Measurements from ENCODE around the gene NUDT4B.
"Not testable (repeated sequence)": the region's sequence is repeated elsewhere in the genome, so short reads cannot be mapped to it uniquely, and the experiment has no call there.

The NUDT4B gene

GRCh38 chr1:148743200-148743599 lies 5.4 kb upstream of the NUDT4B start:
- not testable (repeated sequence) for DNase-seq

GRCh38 chr1:148743726-148744720 lies 4.6 kb upstream of the NUDT4B start:
- not testable (repeated sequence) for DNase-seq

GRCh38 chr1:148749335-148749681 lies 734 bp downstream of the NUDT4B start:
- not testable (repeated sequence) for DNase-seq

GRCh38 chr1:148756231-148756630 lies 7.7 kb downstream of the NUDT4B start:
- DNase-seq: not testable (repeated sequence)

- DNase-seq: not testable (repeated sequence)
These were observed 8.9 kb downstream of the NUDT4B start for GRCh38 chr1:148757446-148757845.

GRCh38 chr1:148758412-148758811 lies 9.8 kb downstream of the NUDT4B start:
- DNase-seq: not testable (repeated sequence)

GRCh38 chr1:148758925-148759324 lies 10.4 kb downstream of the NUDT4B start:
- DNase-seq: not testable (repeated sequence)

GRCh38 chr1:148759749-148760148 lies 11.2 kb downstream of the NUDT4B start:
- DNase-seq: not testable (repeated sequence)

GRCh38 chr1:148760206-148760605 lies 11.6 kb downstream of the NUDT4B start:
- DNase-seq: not testable (repeated sequence)

- not testable (repeated sequence) for DNase-seq
These were observed 12.8 kb downstream of the NUDT4B start for GRCh38 chr1:148761360-148761759.

- DNase-seq: not testable (repeated sequence)
These were observed 16.9 kb downstream of the NUDT4B start for GRCh38 chr1:148765238-148766019.

- not testable (repeated sequence) for DNase-seq
These were observed 20.0 kb downstream of the NUDT4B start for GRCh38 chr1:148768541-148768940.

GRCh38 chr1:148769495-148769894 lies 20.9 kb downstream of the NUDT4B start:
- not testable (repeated sequence) for DNase-seq

GRCh38 chr1:148773690-148774089 lies 25.1 kb downstream of the NUDT4B start:
- not testable (repeated sequence) for DNase-seq

- DNase-seq: not testable (repeated sequence)
These were observed 25.5 kb downstream of the NUDT4B start for GRCh38 chr1:148774102-148774501.

- DNase-seq: not testable (repeated sequence)
These were observed 26.7 kb downstream of the NUDT4B start for GRCh38 chr1:148775263-148775662.

- not testable (repeated sequence) for DNase-seq
These were observed 29.1 kb downstream of the NUDT4B start for GRCh38 chr1:148777649-148778048.

- DNase-seq: not testable (repeated sequence)
These were observed 31.8 kb downstream of the NUDT4B start for GRCh38 chr1:148780404-148780803.

- DNase-seq: not testable (repeated sequence)
These were observed 43.0 kb downstream of the NUDT4B start for GRCh38 chr1:148791543-148792099.

- not testable (repeated sequence) for DNase-seq
These were observed 45.3 kb downstream of the NUDT4B start for GRCh38 chr1:148793762-148794332.
